WTC11 (cell line): ENCODE results near the gene AVL9. TPM values are rescaled to one million over a fixed set of nuclear protein-coding genes. Genes with fewer than 3 reads are reported as not detected.

Experiments used
- ATAC-seq: fragments of 200-7000 bp; cut with Tn5 transposase; 2 replicates; pipeline ENCODE4 v1.10.0; 2021; ENCODE audit warnings: mild to moderate bottlenecking, moderate library complexity
- CTCF ChIA-PET: fragments of 300-600 bp; sonication (Branson Sonifier 250); formaldehyde crosslinking; loops from one replicate; lab custom pipeline; 2021; ENCODE audit warnings: antibody characterized with exemption; lab: Charles Lee
- POLR2A ChIA-PET: fragments of 350-600 bp; sonication (Branson Sonifier 250); formaldehyde crosslinking; loops from one replicate; lab custom pipeline; 2021; ENCODE audit warnings: antibody characterized with exemption; lab: Charles Lee
- DNase-seq: peaks from one replicate; pipeline ENCODE4 v3.0.0; 2021; ENCODE audit warnings: low spot score
- H3K27ac Mint-ChIP-seq: 2 replicates; pipeline ENCODE4 v1.8.0; 2021; ENCODE audit warnings: mixed read lengths
- H3K27me3 Mint-ChIP-seq: 2 replicates; pipeline ENCODE4 v1.8.0; 2021; ENCODE audit warnings: low read depth, mild to moderate bottlenecking, moderate library complexity, mixed read lengths
- H3K36me3 Mint-ChIP-seq: 2 replicates; pipeline ENCODE4 v1.8.0; 2021; ENCODE audit warnings: mixed read lengths
- H3K4me1 Mint-ChIP-seq: 2 replicates; pipeline ENCODE4 v1.8.0; 2022; ENCODE audit warnings: mixed read lengths
- H3K4me3 Mint-ChIP-seq: 2 replicates; pipeline ENCODE4 v1.8.0; 2021; ENCODE audit warnings: mild to moderate bottlenecking, moderate library complexity, mixed read lengths
- H3K9me3 Mint-ChIP-seq: 2 replicates; pipeline ENCODE4 v1.8.0; 2021; ENCODE audit warnings: mixed read lengths
- ATF2 ChIP-seq: sonication (generic); formaldehyde crosslinking; IDR thresholded peaks from 2 replicates; pipeline ENCODE4 v1.8.1; 2022; ENCODE audit warnings: low read depth, missing genetic modification reagents, borderline replicate concordance
- CDX4 ChIP-seq: fragments of 250-450 bp; sonication (Bioruptor Pico); IDR thresholded peaks from 2 replicates; pipeline ENCODE4 v1.9.0; 2021; ENCODE audit warnings: moderate library complexity, mild to moderate bottlenecking, inconsistent platforms, borderline replicate concordance
- ETV6 ChIP-seq: sonication (generic); formaldehyde crosslinking; IDR thresholded peaks from 2 replicates; pipeline ENCODE4 v1.8.1; 2022; ENCODE audit warnings: mild to moderate bottlenecking, missing genetic modification reagents
- FOXK1 ChIP-seq: sonication (generic); formaldehyde crosslinking; IDR thresholded peaks from 2 replicates; pipeline ENCODE4 v1.8.0; 2022; ENCODE audit warnings: mild to moderate bottlenecking, moderate library complexity, missing genetic modification reagents
- GRHL2 ChIP-seq: fragments of 250-450 bp; sonication (Bioruptor Pico); IDR thresholded peaks from 2 replicates; pipeline ENCODE4 v1.8.0; 2022; ENCODE audit warnings: mild to moderate bottlenecking, moderate library complexity; ENCODE audit not compliant: insufficient replicate concordance, severe bottlenecking
- KAT7 ChIP-seq: sonication (generic); formaldehyde crosslinking; IDR thresholded peaks from 2 replicates; pipeline ENCODE4 v1.8.1; 2023; ENCODE audit warnings: missing genetic modification reagents, mild to moderate bottlenecking, borderline replicate concordance
- MAX ChIP-seq: sonication (generic); formaldehyde crosslinking; IDR thresholded peaks from 2 replicates; pipeline ENCODE4 v1.8.0; 2022; ENCODE audit warnings: mild to moderate bottlenecking, missing genetic modification reagents
- PRRX2 ChIP-seq: fragments of 250-450 bp; sonication (Bioruptor Pico); IDR thresholded peaks from 2 replicates; pipeline ENCODE4 v1.8.0; 2021; ENCODE audit warnings: mild to moderate bottlenecking
- RELA ChIP-seq: sonication (generic); formaldehyde crosslinking; IDR thresholded peaks from 2 replicates; pipeline ENCODE4 v1.8.1; 2022; ENCODE audit warnings: missing genetic modification reagents, mild to moderate bottlenecking, borderline replicate concordance
- SMAD3 ChIP-seq: sonication (generic); formaldehyde crosslinking; IDR thresholded peaks from 2 replicates; pipeline ENCODE4 v1.8.0; 2022; ENCODE audit warnings: missing genetic modification reagents, mild to moderate bottlenecking, borderline replicate concordance
- SOX15 ChIP-seq: fragments of 250-450 bp; sonication (Bioruptor Pico); IDR thresholded peaks from 2 replicates; pipeline ENCODE4 v1.9.0; 2021; ENCODE audit warnings: mild to moderate bottlenecking
- USF1 ChIP-seq: sonication (generic); formaldehyde crosslinking; IDR thresholded peaks from 2 replicates; pipeline ENCODE4 v1.8.0; 2022; ENCODE audit warnings: mild to moderate bottlenecking, missing genetic modification reagents
- ZNF138 ChIP-seq: sonication (generic); formaldehyde crosslinking; conservative IDR thresholded peaks from 2 replicates; pipeline ENCODE4 v1.8.1; 2022; ENCODE audit warnings: mild to moderate bottlenecking, moderate library complexity, missing genetic modification reagents
- ZNF425 ChIP-seq: fragments of 250-450 bp; sonication (Bioruptor Pico); conservative IDR thresholded peaks from 2 replicates; pipeline ENCODE4 v1.9.0; 2021; ENCODE audit warnings: mild to moderate bottlenecking
- ZNF532 ChIP-seq: fragments of 250-450 bp; sonication (Bioruptor Pico); IDR thresholded peaks from 2 replicates; pipeline ENCODE4 v1.9.0; 2021; ENCODE audit warnings: mild to moderate bottlenecking, borderline replicate concordance
- ZNF671 ChIP-seq: fragments of 250-450 bp; sonication (Bioruptor Pico); IDR thresholded peaks from 2 replicates; pipeline ENCODE4 v1.8.0; 2021; ENCODE audit warnings: mild to moderate bottlenecking
- total RNA-seq: library from RNA; stranded (reverse); gene quantifications from 3 replicates; pipeline ENCODE4 v1.2.3, GENCODE V29; 2021
- TF ChIP-seq, protein P1 (sequence below): sonication (generic); formaldehyde crosslinking; IDR thresholded peaks from 2 replicates; pipeline ENCODE4 v1.8.0; 2022; ENCODE audit warnings: mild to moderate bottlenecking, missing genetic modification reagents

AVL9 gene
- total RNA-seq, 1 experiment from 2014 or later: 55.6 TPM

GRCh38 chr7:32582036-32582435 is 86.7 kb downstream of the AVL9 start (continued):
- TF ChIP-seq CDX4 (no peak), FOXK1 (CRISPR knock-in tag) (no peak), ZNF138 (CRISPR knock-in tag) (no peak), USF1 (CRISPR knock-in tag) (no peak), PRRX2 (CRISPR knock-in tag) (no peak), ZNF425 (CRISPR knock-in tag) (no peak)

- DNase-seq (no peak), ATAC-seq (no peak)
- POLR2A ChIA-PET: no interaction called here
- TF ChIP-seq ETV6 (no peak), PRRX2 (CRISPR knock-in tag) (no peak), ZNF671 (CRISPR knock-in tag) (no peak), ATF2 (no peak), GRHL2 (no peak), CDX4 (no peak), KAT7 (CRISPR knock-in tag) (no peak), SOX15 (CRISPR knock-in tag) (no peak), RELA (CRISPR knock-in tag) (no peak), SMAD3 (CRISPR knock-in tag) (no peak), ZNF532 (no peak), MAX (CRISPR knock-in tag) (no peak)
- TF ChIP-seq, protein P1, sequence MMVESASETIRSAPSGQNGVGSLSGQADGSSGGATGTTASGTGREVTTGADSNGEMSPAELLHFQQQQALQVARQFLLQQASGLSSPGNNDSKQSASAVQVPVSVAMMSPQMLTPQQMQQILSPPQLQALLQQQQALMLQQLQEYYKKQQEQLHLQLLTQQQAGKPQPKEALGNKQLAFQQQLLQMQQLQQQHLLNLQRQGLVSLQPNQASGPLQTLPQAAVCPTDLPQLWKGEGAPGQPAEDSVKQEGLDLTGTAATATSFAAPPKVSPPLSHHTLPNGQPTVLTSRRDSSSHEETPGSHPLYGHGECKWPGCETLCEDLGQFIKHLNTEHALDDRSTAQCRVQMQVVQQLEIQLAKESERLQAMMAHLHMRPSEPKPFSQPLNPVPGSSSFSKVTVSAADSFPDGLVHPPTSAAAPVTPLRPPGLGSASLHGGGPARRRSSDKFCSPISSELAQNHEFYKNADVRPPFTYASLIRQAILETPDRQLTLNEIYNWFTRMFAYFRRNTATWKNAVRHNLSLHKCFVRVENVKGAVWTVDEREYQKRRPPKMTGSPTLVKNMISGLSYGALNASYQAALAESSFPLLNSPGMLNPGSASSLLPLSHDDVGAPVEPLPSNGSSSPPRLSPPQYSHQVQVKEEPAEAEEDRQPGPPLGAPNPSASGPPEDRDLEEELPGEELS (CRISPR knock-in tag): no peak
- Mint-ChIP-seq H3K4me3 (no peak overlapping the region), H3K9me3 (no peaks in the 10 kb centered on the region), H3K27ac (no peak overlapping the region), H3K27me3 (no peaks in the 10 kb centered on the region), H3K36me3 (peaks cover 56% of the 10 kb centered on the region), H3K4me1 (peaks cover 25% of the 10 kb centered on the region)
- CTCF ChIA-PET: no interaction called here
Measured at GRCh38 chr7:32583791-32584190, 88.5 kb downstream of the AVL9 start.
